K562 (cell line): ENCODE results near the gene GCGR. TPM values are rescaled to one million over a fixed set of nuclear protein-coding genes. Genes with fewer than 3 reads are reported as not detected.
A peak's percentile ranks its signal among the peaks of the same experiment; 100 is the strongest.

Source experiments
- IFI16 ChIP-seq: fragments of 250-450 bp; sonication (Bioruptor Pico); IDR thresholded peaks from 2 replicates; pipeline ENCODE4 v2.1.2; 2022; ENCODE audit warnings: mild to moderate bottlenecking, inconsistent platforms
- KAT2B ChIP-seq: IDR thresholded peaks from one replicate; pipeline ENCODE4 v1.6.1; 2012; ENCODE audit warnings: low read depth, mild to moderate bottlenecking, control low read depth, inconsistent platforms, low read length, moderate library complexity
- MCM2 ChIP-seq: fragments of 450-650 bp; IDR thresholded peaks from 2 replicates; pipeline ENCODE4 v1.6.1; 2017; ENCODE audit warnings: low read depth, mild to moderate bottlenecking
- PKNOX1 ChIP-seq: fragments of 450-650 bp; IDR thresholded peaks from 2 replicates; pipeline ENCODE4 v1.6.1; 2016
- POLR2AphosphoS2 ChIP-seq: IDR thresholded peaks from 2 replicates; pipeline ENCODE4 v1.6.1; 2012; ENCODE audit warnings: low read length, improper control_type of control experiment
- SREBF1 ChIP-seq: fragments of 150-350 bp; IDR thresholded peaks from 2 replicates; pipeline ENCODE4 v1.6.1; 2014; ENCODE audit warnings: antibody characterized with exemption, low read depth, low read length, borderline replicate concordance
- STAT5B ChIP-seq: fragments of 250-450 bp; sonication (Bioruptor Pico); IDR thresholded peaks from 2 replicates; pipeline ENCODE4 v1.8.0; 2021; ENCODE audit warnings: mild to moderate bottlenecking, inconsistent platforms
- TEAD4 ChIP-seq, 2 experiments: sonication (generic) in 1 of 2; formaldehyde crosslinking in 1 of 2; IDR thresholded peaks; 2 replicates each; pipeline versions ENCODE4 v1.6.1 to v1.8.0; 2012 to 2022; ENCODE audit warnings: borderline replicate concordance in 1 of 2, inconsistent platforms in 1 of 2, low read length in 1 of 2, mild to moderate bottlenecking in 1 of 2, missing genetic modification reagents in 1 of 2
- TRIM25 ChIP-seq: fragments of 450-650 bp; IDR thresholded peaks from 2 replicates; pipeline ENCODE4 v1.7.0; 2016; ENCODE audit warnings: borderline replicate concordance
- ZBTB12 ChIP-seq: fragments of 250-450 bp; sonication (Bioruptor Pico); IDR thresholded peaks from 2 replicates; pipeline ENCODE4 v1.4.0; 2020
- ZBTB40 ChIP-seq, 2 experiments: fragments of 450-650 bp in 1 of 2; sonication (generic) in 1 of 2; formaldehyde crosslinking in 1 of 2; IDR thresholded peaks; 2 replicates each; pipeline versions ENCODE4 v1.7.1 to v1.9.0; 2016 to 2022; ENCODE audit warnings: inconsistent platforms in 1 of 2, mild to moderate bottlenecking in 1 of 2, missing genetic modification reagents in 1 of 2
- ZNF140 ChIP-seq: fragments of 250-450 bp; sonication (Bioruptor Pico); IDR thresholded peaks from 2 replicates; pipeline ENCODE4 v1.8.0; 2021; ENCODE audit warnings: moderate library complexity, mild to moderate bottlenecking, inconsistent platforms
- ZNF507 ChIP-seq: conservative IDR thresholded peaks from 2 replicates; pipeline ENCODE4 v1.6.1; 2017; ENCODE audit warnings: missing genetic modification characterization, missing compliant biosample characterization
- polyA plus RNA-seq, 8 experiments: library from polyadenylated mRNA; depleted of rRNA in 4 of 8; stranded (reverse) in 5 of 8; unstranded in 3 of 8; fragments of >200 nt; fragmentation: Nextera tagmentation in 2 of 8; fragmentation: Illumina TruSeq in 1 of 8; extraction: Ambion mirVana in 2 of 8; extraction: Trizol in 1 of 8; gene quantifications; 2 replicates each; pipeline versions ENCODE4 v1.2.1 to v1.2.3, GENCODE V29; 2011 to 2014; ENCODE audit warnings: inconsistent platforms in 1 of 8, missing spikeins in 1 of 8
- total RNA-seq, 7 experiments: library from RNA; depleted of rRNA in 6 of 7; stranded (reverse); fragments of >200 nt in 6 of 7; fragmentation: Illumina TruSeq in 2 of 7; extraction: Trizol in 2 of 7; gene quantifications; 2 replicates each; pipeline versions ENCODE4 v1.2.1 to v1.2.3, GENCODE V29; 2011 to 2021; ENCODE audit warnings: low replicate concordance in 1 of 7

GCGR gene
- total and polyA plus RNA-seq, 9 of the 15 experiments (the other 6 are each of a cell fraction or from before 2014, with no cell fraction given): not detected

- TF ChIP-seq TEAD4 (IDR thresholded peaks at IDR 0.05; ENCODE audit: low read length) (no peak; the same call in 1 of the 2 replicates), TEAD4 (CRISPR knock-in tag; IDR thresholded peaks at IDR 0.05; ENCODE audit: borderline replicate concordance) (no peak), ZNF140 (CRISPR knock-in tag) (no peak), PKNOX1 (0 out of 2 replicates have a peak, but pooled peaks have one; percentile 21), IFI16 (CRISPR knock-in tag) (no peak), STAT5B (no peak), ZNF507 (tag) (no peak), POLR2AphosphoS2 (no peak), SREBF1 (no peak), KAT2B (no peak), ZBTB40 (IDR thresholded peaks at IDR 0.05) (peak; percentile 63), ZBTB40 (CRISPR knock-in tag; IDR thresholded peaks at IDR 0.05) (no peak), ZBTB12 (CRISPR knock-in tag) (no peak), MCM2 (no peak), TRIM25 (no peak)
Measured at GRCh38 chr17:81821603-81822311, 17.8 kb downstream of the GCGR start (continued).
